Endothelial cell (in vitro differentiated cells): ENCODE results near the gene ZZZ3. TPM values are rescaled to one million over a fixed set of nuclear protein-coding genes. Genes with fewer than 3 reads are reported as not detected.
A peak's percentile ranks its signal among the peaks of the same experiment; 100 is the strongest.
"Not testable (repeated sequence)": the region's sequence is repeated elsewhere in the genome, so short reads cannot be mapped to it uniquely, and the experiment has no call there.

ENCODE experiments used
- DNase-seq: peaks from one replicate; pipeline ENCODE4 v3.0.0; 2021; ENCODE audit warnings: low spot score
- H3K27ac Mint-ChIP-seq: one replicate; pipeline ENCODE4 v1.8.0; 2021; ENCODE audit warnings: mixed read lengths, inconsistent platforms; ENCODE audit not compliant: unreplicated experiment
- H3K27me3 Mint-ChIP-seq: one replicate; pipeline ENCODE4 v1.8.0; 2021; ENCODE audit warnings: mild to moderate bottlenecking, moderate library complexity, mixed read lengths, inconsistent platforms; ENCODE audit not compliant: unreplicated experiment
- H3K36me3 Mint-ChIP-seq: one replicate; pipeline ENCODE4 v1.8.0; 2021; ENCODE audit warnings: mild to moderate bottlenecking, low read depth, mixed read lengths, inconsistent platforms; ENCODE audit not compliant: unreplicated experiment
- H3K4me1 Mint-ChIP-seq: one replicate; pipeline ENCODE4 v1.8.0; 2021; ENCODE audit warnings: mild to moderate bottlenecking, mixed read lengths, inconsistent platforms; ENCODE audit not compliant: unreplicated experiment
- H3K4me3 Mint-ChIP-seq: one replicate; pipeline ENCODE4 v1.8.0; 2021; ENCODE audit warnings: mild to moderate bottlenecking, mixed read lengths, inconsistent platforms; ENCODE audit not compliant: unreplicated experiment
- H3K9me3 Mint-ChIP-seq: one replicate; pipeline ENCODE4 v1.8.0; 2021; ENCODE audit warnings: mixed read lengths, inconsistent platforms; ENCODE audit not compliant: unreplicated experiment
- CTCF ChIP-seq: fragments of 200-600 bp; sonication (generic); IDR thresholded peaks from one replicate; pipeline ENCODE4 v1.5.0; 2021; ENCODE audit warnings: antibody characterized with exemption; ENCODE audit not compliant: unreplicated experiment
- total RNA-seq: library from RNA; stranded (reverse); fragmentation: NEBNext Ultra II Directional; extraction: Animal tissue kit (Norgen Biotek cat#: 25700); gene quantifications from one replicate; pipeline ENCODE4 v1.2.1, GENCODE V29; 2021; ENCODE audit not compliant: unreplicated experiment

Gene ZZZ3
- total RNA-seq, 1 donor from 2014 or later: 39.3 TPM

- no peaks in the 10 kb centered on the region for H3K9me3 Mint-ChIP-seq
- no peaks in the 10 kb centered on the region for H3K27me3 Mint-ChIP-seq
- no peak for DNase-seq
- H3K27ac Mint-ChIP-seq: no peak overlapping the region
- TF ChIP-seq CTCF: no peak
- no peaks in the 10 kb centered on the region for H3K4me1 Mint-ChIP-seq
- no peak overlapping the region for H3K4me3 Mint-ChIP-seq
- H3K36me3 Mint-ChIP-seq: peaks cover 30% of the 10 kb centered on the region
These were observed 27.3 kb upstream of the ZZZ3 start for GRCh38 chr1:77709727-77710126.

- no peak for TF ChIP-seq CTCF
- DNase-seq: no peak
- Mint-ChIP-seq H3K9me3 (no peaks in the 10 kb centered on the region), H3K27ac (no peak overlapping the region), H3K4me3 (no peak overlapping the region), H3K27me3 (no peaks in the 10 kb centered on the region), H3K4me1 (no peaks in the 10 kb centered on the region), H3K36me3 (peaks cover 23% of the 10 kb centered on the region)
These were observed 23.9 kb upstream of the ZZZ3 start for GRCh38 chr1:77706321-77706720.

GRCh38 chr1:77704736-77705135 lies 22.3 kb upstream of the ZZZ3 start:
- TF ChIP-seq CTCF: no peak
- no peak for DNase-seq
- Mint-ChIP-seq H3K4me3 (no peak overlapping the region), H3K36me3 (peaks cover 21% of the 10 kb centered on the region), H3K27ac (no peak overlapping the region), H3K27me3 (no peaks in the 10 kb centered on the region), H3K4me1 (no peaks in the 10 kb centered on the region), H3K9me3 (no peaks in the 10 kb centered on the region)

- not testable (repeated sequence) for H3K4me1 Mint-ChIP-seq, H3K27me3 Mint-ChIP-seq, H3K27ac Mint-ChIP-seq, H3K36me3 Mint-ChIP-seq, DNase-seq, H3K4me3 Mint-ChIP-seq, H3K9me3 Mint-ChIP-seq
These were observed 17.2 kb upstream of the ZZZ3 start for GRCh38 chr1:77699673-77700072.

- TF ChIP-seq CTCF: no peak
- H3K4me3 Mint-ChIP-seq: no peak overlapping the region
These were observed 15.0 kb upstream of the ZZZ3 start for GRCh38 chr1:77697441-77697840.

GRCh38 chr1:77688939-77689338 lies 6.5 kb upstream of the ZZZ3 start:
- no peak for DNase-seq
- H3K9me3 Mint-ChIP-seq: no peaks in the 10 kb centered on the region
- peaks cover 6% of the 10 kb centered on the region for H3K27me3 Mint-ChIP-seq
- peaks cover 8% of the 10 kb centered on the region for H3K36me3 Mint-ChIP-seq
- H3K4me1 Mint-ChIP-seq: peaks cover 9% of the 10 kb centered on the region
- peak overlapping the region; percentile 22 for H3K27ac Mint-ChIP-seq
- no peak for TF ChIP-seq CTCF
- H3K4me3 Mint-ChIP-seq: no peak overlapping the region

More at GRCh38 chr1:77697441-77697840, 15.0 kb upstream of the ZZZ3 start:
- H3K27ac Mint-ChIP-seq: no peak overlapping the region
- H3K27me3 Mint-ChIP-seq: no peaks in the 10 kb centered on the region
- H3K4me1 Mint-ChIP-seq: no peaks in the 10 kb centered on the region
- DNase-seq: no peak
- peaks cover 10% of the 10 kb centered on the region for H3K36me3 Mint-ChIP-seq
- H3K9me3 Mint-ChIP-seq: no peaks in the 10 kb centered on the region
